Bronchial epithelial cell (primary cell): ENCODE results near the gene IP6K3. TPM values are rescaled to one million over a fixed set of nuclear protein-coding genes. Genes with fewer than 3 reads are reported as not detected.
A peak's percentile ranks its signal among the peaks of the same experiment; 100 is the strongest.

Experiments used
- DNase-seq: peaks from one replicate; pipeline ENCODE4 v3.0.0-alpha.2; 2010; ENCODE audit warnings: low read depth
- FAIRE-seq: peaks from 2 replicates; lab custom pipeline; 2011; peaks lifted over from hg19 to GRCh38; lab: Jason Lieb, UNC
- H3K27me3 ChIP-seq: 2 replicates; pipeline ENCODE4 v1.5.1; 2011; ENCODE audit warnings: low read length; ENCODE audit not compliant: control insufficient read depth, insufficient read depth
- H3K36me3 ChIP-seq: 2 replicates; pipeline ENCODE4 v1.5.1; 2011; ENCODE audit warnings: low read length; ENCODE audit not compliant: control insufficient read depth, insufficient read depth
- H3K4me3 ChIP-seq: 2 replicates; pipeline ENCODE4 v1.5.1; 2011; ENCODE audit warnings: mild to moderate bottlenecking, low read depth, low read length, control low read depth
- total RNA-seq: library from RNA; depleted of rRNA; stranded (reverse); fragments of >200 nt; gene quantifications from 2 replicates; pipeline ENCODE4 v1.2.1, GENCODE V29; 2014
- TF ChIP-seq, protein P1 (sequence below): IDR thresholded peaks from 2 replicates; pipeline ENCODE4 v1.5.1; 2011; ENCODE audit warnings: mild to moderate bottlenecking, moderate library complexity, low read length, control low read depth, inconsistent platforms; ENCODE audit not compliant: insufficient read depth, severe bottlenecking

The IP6K3 gene
- total RNA-seq, 1 donor from 2014 or later = under 0.01 TPM

DNA sequence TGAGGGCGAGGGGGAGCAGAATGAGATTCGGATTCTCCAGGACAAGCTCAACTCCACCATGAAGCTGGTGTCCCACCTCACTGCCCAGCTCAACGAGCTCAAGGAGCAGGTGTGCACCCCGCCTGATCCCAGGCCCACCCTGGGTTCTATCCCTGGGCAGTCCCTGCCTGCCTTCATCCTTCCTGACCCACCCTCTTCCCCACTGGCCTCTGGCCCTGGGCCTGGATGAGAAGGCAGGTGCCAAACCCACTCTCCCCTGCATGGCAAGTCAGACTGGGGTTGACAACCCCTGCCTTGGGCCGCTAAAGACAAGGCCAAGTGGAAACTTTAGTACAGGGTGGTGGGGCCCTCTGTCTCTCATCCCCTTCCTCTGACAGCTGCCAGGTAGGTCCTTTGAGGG is 51.7 kb downstream of the IP6K3 start:
- H3K4me3 ChIP-seq = no peak overlapping the region
- no peak for FAIRE-seq
- H3K27me3 ChIP-seq = no peaks in the 10 kb centered on the region
- peaks cover 42% of the 10 kb centered on the region for H3K36me3 ChIP-seq
- DNase-seq = no peak
- TF ChIP-seq, protein P1, sequence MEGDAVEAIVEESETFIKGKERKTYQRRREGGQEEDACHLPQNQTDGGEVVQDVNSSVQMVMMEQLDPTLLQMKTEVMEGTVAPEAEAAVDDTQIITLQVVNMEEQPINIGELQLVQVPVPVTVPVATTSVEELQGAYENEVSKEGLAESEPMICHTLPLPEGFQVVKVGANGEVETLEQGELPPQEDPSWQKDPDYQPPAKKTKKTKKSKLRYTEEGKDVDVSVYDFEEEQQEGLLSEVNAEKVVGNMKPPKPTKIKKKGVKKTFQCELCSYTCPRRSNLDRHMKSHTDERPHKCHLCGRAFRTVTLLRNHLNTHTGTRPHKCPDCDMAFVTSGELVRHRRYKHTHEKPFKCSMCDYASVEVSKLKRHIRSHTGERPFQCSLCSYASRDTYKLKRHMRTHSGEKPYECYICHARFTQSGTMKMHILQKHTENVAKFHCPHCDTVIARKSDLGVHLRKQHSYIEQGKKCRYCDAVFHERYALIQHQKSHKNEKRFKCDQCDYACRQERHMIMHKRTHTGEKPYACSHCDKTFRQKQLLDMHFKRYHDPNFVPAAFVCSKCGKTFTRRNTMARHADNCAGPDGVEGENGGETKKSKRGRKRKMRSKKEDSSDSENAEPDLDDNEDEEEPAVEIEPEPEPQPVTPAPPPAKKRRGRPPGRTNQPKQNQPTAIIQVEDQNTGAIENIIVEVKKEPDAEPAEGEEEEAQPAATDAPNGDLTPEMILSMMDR = no peak

DNA sequence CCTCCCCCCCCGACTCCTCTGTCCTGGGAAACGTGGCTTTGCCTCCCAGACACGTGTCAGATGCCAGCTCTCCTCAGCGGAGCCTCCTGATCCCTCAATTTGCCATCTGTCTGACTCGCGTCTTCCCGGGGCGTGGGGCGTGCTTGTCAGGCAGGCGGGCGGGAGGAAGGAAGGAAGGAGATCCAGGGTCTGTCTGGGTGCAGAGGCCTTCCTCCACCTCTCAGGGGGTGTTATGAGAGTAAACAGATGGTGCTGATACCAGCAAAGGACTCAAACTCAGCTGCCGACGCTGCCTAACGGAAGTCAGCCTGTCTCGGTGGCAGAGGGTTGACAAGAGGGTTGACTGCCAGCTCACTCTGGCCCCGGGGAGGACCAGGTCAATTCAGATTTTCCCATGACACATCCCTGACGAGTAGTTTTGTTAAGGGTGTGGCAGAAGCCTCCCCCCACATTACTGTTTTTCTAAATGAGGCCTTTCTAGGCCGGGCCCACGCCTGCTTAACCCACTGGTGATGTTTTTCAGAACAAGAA is 52.2 kb downstream of the IP6K3 start:
- FAIRE-seq (no peak), DNase-seq (peak; percentile 83)
- Histone ChIP-seq H3K36me3 (peaks cover 46% of the 10 kb centered on the region), H3K4me3 (no peak overlapping the region), H3K27me3 (no peaks in the 10 kb centered on the region)
- TF ChIP-seq, protein P1 = no peak

DNA sequence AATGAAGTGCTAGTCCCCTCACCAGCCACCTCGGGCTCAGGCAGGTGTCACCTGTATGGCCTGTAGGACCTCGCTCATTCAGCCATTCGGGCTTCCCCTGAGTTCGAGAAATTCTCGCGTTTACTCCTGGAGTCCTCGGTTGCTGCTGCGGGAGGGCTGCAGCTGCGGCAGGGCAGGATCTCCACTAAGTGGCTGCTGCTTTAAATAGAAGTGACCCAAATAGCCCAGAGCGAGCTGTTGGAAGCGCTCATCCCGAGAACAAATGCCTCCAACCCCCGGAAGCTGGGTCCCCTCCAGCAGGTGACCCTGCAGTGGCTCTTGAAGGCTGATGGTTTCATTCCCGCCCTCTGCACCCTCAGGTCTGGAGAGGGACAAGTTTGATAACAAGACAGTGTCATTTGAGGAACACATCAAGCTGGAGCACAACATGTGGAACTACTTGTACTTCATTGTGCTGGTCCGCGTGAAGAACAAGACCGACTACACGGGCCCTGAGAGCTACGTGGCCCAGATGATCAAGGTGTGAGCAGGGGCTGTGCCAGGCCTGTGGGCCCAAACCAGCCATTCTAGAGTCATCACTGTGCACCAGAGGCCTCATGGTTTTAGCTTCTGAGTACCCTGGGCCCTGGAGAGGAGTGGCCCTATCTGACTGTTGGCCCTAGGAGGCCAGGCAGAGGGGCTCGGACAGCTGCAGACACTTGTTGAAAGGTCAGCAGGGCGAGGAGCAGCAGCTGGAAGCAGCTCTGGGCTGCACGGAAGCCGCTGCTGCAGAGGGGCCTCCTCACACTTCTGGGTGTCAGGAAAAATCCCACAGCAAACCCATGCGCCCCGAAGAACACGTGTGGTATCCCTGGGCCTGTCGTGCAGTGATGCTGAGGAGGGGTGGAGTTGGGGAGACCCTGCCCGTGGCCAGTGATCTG is 53.3 kb downstream of the IP6K3 start:
- DNase-seq (no peak), FAIRE-seq (peak; percentile 43)
- Histone ChIP-seq H3K4me3 (no peak overlapping the region), H3K27me3 (no peaks in the 10 kb centered on the region), H3K36me3 (peaks cover 52% of the 10 kb centered on the region)
- TF ChIP-seq, protein P1 = no peak

DNA sequence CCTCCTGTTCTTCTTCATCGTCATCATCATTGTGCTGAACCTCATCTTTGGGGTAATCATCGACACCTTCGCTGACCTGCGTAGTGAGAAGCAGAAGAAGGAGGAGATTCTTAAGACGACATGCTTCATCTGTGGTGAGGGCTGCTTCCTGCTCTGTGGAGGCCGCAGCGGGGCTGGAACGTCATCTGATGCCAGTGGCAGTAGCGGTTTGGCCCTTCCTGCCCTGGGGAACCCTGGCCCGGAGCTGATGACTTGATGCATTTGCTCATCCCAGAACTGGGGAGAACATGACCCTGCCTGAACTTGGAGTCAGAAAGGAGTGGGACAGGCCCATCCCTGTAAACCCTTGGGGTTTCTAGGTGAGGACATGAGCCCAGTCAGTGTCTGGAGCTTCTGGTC is 53.9 kb downstream of the IP6K3 start:
- Histone ChIP-seq H3K36me3 (peaks cover 54% of the 10 kb centered on the region), H3K27me3 (no peaks in the 10 kb centered on the region), H3K4me3 (no peak overlapping the region)
- FAIRE-seq = peak; percentile 36
- TF ChIP-seq, protein P1 = no peak
- peak; percentile 26 for DNase-seq

DNA sequence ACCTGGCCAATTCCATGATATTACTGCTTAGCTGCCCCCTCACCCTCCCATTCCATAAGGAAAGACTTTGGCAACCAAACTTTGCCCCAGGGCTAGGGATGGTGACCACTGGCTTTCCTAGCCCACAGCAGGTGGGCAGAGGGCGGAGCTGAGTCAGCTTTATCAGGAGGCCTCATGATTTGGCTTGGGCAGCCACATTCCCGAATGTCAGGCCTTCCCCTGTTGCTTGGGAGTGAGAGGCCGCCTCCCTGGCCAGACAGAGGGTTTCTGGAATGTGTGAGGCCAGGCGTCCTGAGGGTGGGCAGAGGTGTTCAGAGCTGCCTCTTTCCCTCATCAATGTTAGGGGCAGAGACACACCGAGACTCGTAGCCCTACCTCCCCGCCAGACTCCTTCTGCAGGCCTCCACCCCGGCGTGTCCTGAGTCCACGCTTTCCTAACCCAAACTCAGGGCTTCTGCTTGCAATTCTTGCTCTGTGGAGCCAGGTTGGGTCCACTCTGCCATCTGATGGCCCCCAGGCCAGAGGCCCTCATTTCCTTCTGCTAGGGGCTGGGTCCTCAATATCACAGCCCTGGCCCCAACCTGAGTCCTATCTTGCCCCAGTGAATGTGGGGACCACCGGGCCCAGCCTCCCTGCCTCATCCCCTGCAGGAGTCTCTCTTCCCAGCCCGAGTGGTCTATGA is 54.5 kb downstream of the IP6K3 start:
- FAIRE-seq = no peak
- Histone ChIP-seq H3K27me3 (no peaks in the 10 kb centered on the region), H3K36me3 (peaks cover 55% of the 10 kb centered on the region), H3K4me3 (no peak overlapping the region)
- TF ChIP-seq, protein P1 = no peak
- DNase-seq = no peak
